A673 (cell line): ENCODE results near the gene BRD9. TPM values are rescaled to one million over a fixed set of nuclear protein-coding genes. Genes with fewer than 3 reads are reported as not detected.
"Not testable (repeated sequence)": the region's sequence is repeated elsewhere in the genome, so short reads cannot be mapped to it uniquely, and the experiment has no call there.

Experiments used
- BruUV-seq: library from RNA; stranded (reverse); fragments of 400-500 nt; replicated peaks from 2 replicates; lab custom pipeline; 2021; lab: Mats Ljungman, UMichigan
- CTCF ChIA-PET: fragments of 300-600 bp; sonication (Branson Sonifier 250); formaldehyde crosslinking; loops from one replicate; lab custom pipeline; 2022; ENCODE audit warnings: antibody characterized with exemption; lab: Charles Lee
- POLR2A ChIA-PET: fragments of 300-600 bp; sonication (Branson Sonifier 250); formaldehyde crosslinking; loops from one replicate; lab custom pipeline; 2022; ENCODE audit warnings: antibody characterized with exemption; ENCODE audit not compliant: low non-redundant PET; lab: Charles Lee
- DNase-seq: peaks from one replicate; pipeline ENCODE4 v3.0.0-alpha.2; 2015; ENCODE audit warnings: low spot score
- H3K27ac ChIP-seq: fragments of 200-600 bp; sonication (generic); 2 replicates; pipeline ENCODE4 v1.5.1; 2016; ENCODE audit warnings: mixed run types, low read depth, mild to moderate bottlenecking, mixed read lengths, antibody characterized with exemption, low read length; ENCODE audit not compliant: poor library complexity, severe bottlenecking
- H3K27me3 ChIP-seq: fragments of 200-600 bp; sonication (generic); replicated peaks from 2 replicates; pipeline ENCODE4 v1.6.1; 2017; ENCODE audit warnings: mixed run types, low read depth, mild to moderate bottlenecking, mixed read lengths, antibody characterized with exemption, low read length; ENCODE audit not compliant: insufficient read depth, poor library complexity
- H3K36me3 ChIP-seq: fragments of 200-600 bp; sonication (generic); 2 replicates; pipeline ENCODE4 v1.6.1; 2016; ENCODE audit warnings: mixed run types, mild to moderate bottlenecking, mixed read lengths, antibody characterized with exemption, low read length; ENCODE audit not compliant: insufficient read depth, poor library complexity, severe bottlenecking
- H3K4me1 ChIP-seq: fragments of 200-600 bp; sonication (generic); 2 replicates; pipeline ENCODE4 v1.6.1; 2017; ENCODE audit warnings: mixed run types, mild to moderate bottlenecking, mixed read lengths, antibody characterized with exemption, low read length; ENCODE audit not compliant: insufficient read depth, poor library complexity, severe bottlenecking
- H3K4me3 ChIP-seq: fragments of 200-600 bp; sonication (generic); 2 replicates; pipeline ENCODE4 v1.5.1; 2016; ENCODE audit warnings: low read depth, mixed run types, mild to moderate bottlenecking, mixed read lengths, low read length; ENCODE audit not compliant: poor library complexity, severe bottlenecking
- H3K9me3 ChIP-seq: fragments of 200-600 bp; sonication (generic); 2 replicates; pipeline ENCODE4 v1.6.1; 2016; ENCODE audit warnings: mixed run types, low read depth, mild to moderate bottlenecking, mixed read lengths, antibody characterized with exemption, low read length; ENCODE audit not compliant: poor library complexity, severe bottlenecking
- CTCF ChIP-seq: fragments of 300-800, 200-600 bp; sonication (generic); conservative IDR thresholded peaks from 2 replicates; pipeline ENCODE4 v1.5.1; 2017; ENCODE audit warnings: low read depth, mild to moderate bottlenecking, antibody characterized with exemption, low read length, moderate library complexity, mixed read lengths
- EZH2 ChIP-seq: fragments of 200-600 bp; sonication (generic); IDR thresholded peaks from 2 replicates; pipeline ENCODE4 v1.6.1; 2017; ENCODE audit warnings: borderline replicate concordance, low read depth, mild to moderate bottlenecking, mixed read lengths, antibody characterized with exemption, low read length; ENCODE audit not compliant: poor library complexity, severe bottlenecking
- intact Hi-C: fragments of 100-400 bp; cut with micrococcal nuclease; formaldehyde crosslinking; loops from one replicate; pipeline ENCODE4 v1.10.0; 2022; ENCODE audit not compliant: unreplicated experiment
- total RNA-seq: library from RNA; stranded (reverse); gene quantifications from 2 replicates; pipeline ENCODE4 v1.2.3, GENCODE V29; 2021

Gene BRD9
- total RNA-seq, 1 experiment from 2014 or later, result 73.7 TPM

DNA sequence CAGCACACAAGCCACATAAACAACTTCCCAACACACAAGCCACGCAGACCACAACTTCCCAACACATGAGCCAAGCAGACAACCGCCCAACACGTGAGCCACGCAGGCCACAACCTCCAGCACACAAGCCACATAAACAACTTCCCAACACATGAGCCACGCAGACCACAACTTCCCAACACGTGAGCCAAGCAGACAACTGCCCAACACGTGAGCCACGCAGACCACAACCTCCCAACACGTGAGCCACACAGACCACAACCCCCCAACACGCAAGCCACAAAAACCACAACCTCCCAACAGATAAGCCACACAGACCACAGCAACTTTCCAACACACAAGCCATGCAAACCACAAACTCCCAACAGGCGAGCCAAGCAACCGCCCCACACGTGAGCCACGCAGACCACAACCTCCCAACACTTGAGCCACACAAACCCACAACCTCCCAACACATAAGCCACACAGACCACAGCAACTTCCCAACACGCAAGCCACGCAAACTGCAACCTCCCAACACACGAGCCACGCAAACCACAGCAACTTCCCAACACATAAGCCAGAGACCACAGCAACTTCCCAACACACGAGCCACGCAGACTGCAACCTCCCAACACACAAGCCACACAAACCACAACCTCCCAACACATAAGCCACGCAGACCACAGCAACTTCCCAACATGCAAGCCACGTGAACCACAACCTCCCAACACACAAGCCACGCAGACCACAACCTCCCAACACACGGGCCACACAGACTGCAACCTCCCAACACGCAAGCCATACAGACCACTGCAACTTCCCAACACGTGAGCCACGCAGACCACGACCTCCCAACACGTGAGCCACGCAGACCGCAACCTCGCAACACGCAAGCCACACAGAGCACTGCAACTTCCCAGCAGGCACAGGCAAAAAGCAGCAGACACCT is 10.1 kb downstream of the BRD9 start:
- intact Hi-C loops, result no loop called here
- no TSS peak for BruUV-seq
- H3K27me3 ChIP-seq, result no peaks in the 10 kb centered on the region
- TF ChIP-seq CTCF, result no peak
- no peak for TF ChIP-seq EZH2
- ChIA-PET POLR2A (no interaction called here), CTCF (no interaction called here)
- DNase-seq, result no peak
- peaks cover 70% of the 10 kb centered on the region for H3K36me3 ChIP-seq
- no peaks in the 10 kb centered on the region for H3K4me1 ChIP-seq
- H3K27ac ChIP-seq, result no peak overlapping the region
- H3K9me3 ChIP-seq, result no peaks in the 10 kb centered on the region
- no peak overlapping the region for H3K4me3 ChIP-seq

GRCh38 chr5:881551-881935 is 11.1 kb downstream of the BRD9 start:
- CTCF ChIA-PET, result no interaction called here

DNA sequence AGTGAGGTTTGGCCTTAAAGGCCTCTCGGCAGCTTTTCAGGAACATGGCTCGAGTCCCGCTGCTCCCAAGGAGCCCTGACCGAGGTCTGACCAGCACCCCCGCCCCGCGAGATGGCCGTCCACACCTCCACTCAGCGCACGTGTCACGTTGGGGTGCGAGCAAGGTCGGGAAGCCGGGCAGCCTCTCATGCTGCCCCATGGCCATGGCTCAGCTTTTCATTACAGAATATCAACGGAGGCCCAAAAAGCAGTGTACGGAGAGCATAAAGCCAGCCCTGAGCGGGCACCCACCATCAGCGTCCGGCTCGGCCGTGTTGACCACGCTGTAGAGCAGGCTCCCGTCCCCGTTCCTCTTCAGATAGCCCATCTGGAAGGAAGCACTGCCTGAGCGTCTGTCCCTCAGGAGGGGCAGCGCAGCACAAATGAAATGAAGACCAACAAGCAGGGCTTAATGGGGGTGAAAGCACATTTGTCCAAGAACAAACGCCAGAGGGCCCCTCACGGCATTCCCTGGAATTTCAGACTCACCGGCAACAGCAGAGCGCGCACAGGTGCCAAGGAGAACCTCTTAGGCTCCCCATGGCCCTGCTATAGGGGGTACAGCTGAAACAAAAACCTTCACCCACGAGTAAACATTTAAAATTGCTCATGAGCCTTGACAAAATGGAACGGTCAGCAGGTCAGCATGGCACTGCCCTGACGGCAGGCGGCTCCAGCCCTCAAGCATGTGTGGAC is 11.6 kb downstream of the BRD9 start:
- ChIA-PET CTCF (no interaction called here), POLR2A (no interaction called here)
- H3K4me1 ChIP-seq, result no peaks in the 10 kb centered on the region
- no peaks in the 10 kb centered on the region for H3K9me3 ChIP-seq
- H3K4me3 ChIP-seq, result no peak overlapping the region
- H3K36me3 ChIP-seq, result peaks cover 65% of the 10 kb centered on the region
- no TSS peak for BruUV-seq
- H3K27ac ChIP-seq, result no peak overlapping the region
- no peaks in the 10 kb centered on the region for H3K27me3 ChIP-seq
- DNase-seq, result no peak
- no peak for TF ChIP-seq EZH2
- TF ChIP-seq CTCF, result no peak
- intact Hi-C loops, result no loop called here

More at GRCh38 chr5:881551-881935, 11.1 kb downstream of the BRD9 start:
- Histone ChIP-seq H3K9me3 (no peaks in the 10 kb centered on the region), H3K27ac (no peak overlapping the region), H3K36me3 (peaks cover 65% of the 10 kb centered on the region), H3K4me1 (no peaks in the 10 kb centered on the region), H3K4me3 (no peak overlapping the region), H3K27me3 (no peaks in the 10 kb centered on the region)
- TF ChIP-seq CTCF, result no peak
- no peak for TF ChIP-seq EZH2
- BruUV-seq, result no TSS peak
- DNase-seq, result no peak
- intact Hi-C loops, result no loop called here
- POLR2A ChIA-PET, result no interaction called here

GRCh38 chr5:878677-879076 is 13.9 kb downstream of the BRD9 start:
- CTCF ChIA-PET, result not testable (repeated sequence)

More at GRCh38 chr5:878677-879076, 13.9 kb downstream of the BRD9 start:
- peaks cover 62% of the 10 kb centered on the region for H3K36me3 ChIP-seq
- H3K4me1 ChIP-seq, H3K27ac ChIP-seq, H3K4me3 ChIP-seq, H3K9me3 ChIP-seq, intact Hi-C loops, POLR2A ChIA-PET, BruUV-seq, DNase-seq, H3K27me3 ChIP-seq: not testable (repeated sequence)
